Lung (tissue), 12 donors: ENCODE results near the gene FAT3. TPM values are rescaled to one million over a fixed set of nuclear protein-coding genes. Genes with fewer than 3 reads are reported as not detected.
A peak's percentile ranks its signal among the peaks of the same experiment; 100 is the strongest.

Experiments used
- ATAC-seq: fragments of 200-7000 bp; cut with Tn5 transposase; one replicate; pipeline ENCODE4 v1.9.1; 2020; ENCODE audit warnings: moderate number of reproducible peaks; ENCODE audit not compliant: insufficient read depth, low FRiP score
- DNase-seq, 3 donors: peaks; one replicate each; pipeline ENCODE4 v3.0.0-alpha.2; 2013 to 2017
- H3K27ac ChIP-seq, 2 donors: one replicate each; pipeline ENCODE4 v1.5.1; 2013; ENCODE audit warnings: mild to moderate bottlenecking in 2 of 2, moderate library complexity in 2 of 2, control low read depth in 1 of 2, inconsistent platforms in 1 of 2, low read depth in 1 of 2, low read length in 1 of 2
- H3K27me3 ChIP-seq, 3 donors: one replicate each; pipeline ENCODE4 v1.5.1; 2013; ENCODE audit warnings: low read length in 2 of 3; ENCODE audit not compliant: control insufficient read depth in 3 of 3, insufficient read depth in 3 of 3
- H3K36me3 ChIP-seq, 4 donors: one replicate each; pipeline ENCODE4 v1.5.1; 2013; ENCODE audit warnings: low read length in 4 of 4, mild to moderate bottlenecking in 1 of 4, moderate library complexity in 1 of 4; ENCODE audit not compliant: control insufficient read depth in 4 of 4, insufficient read depth in 4 of 4
- H3K4me1 ChIP-seq, 5 donors: one replicate each; pipeline ENCODE4 v1.5.1; 2013; ENCODE audit warnings: low read length in 5 of 5, mild to moderate bottlenecking in 2 of 5, moderate library complexity in 1 of 5; ENCODE audit not compliant: control insufficient read depth in 5 of 5, insufficient read depth in 5 of 5
- H3K4me3 ChIP-seq: one replicate; pipeline ENCODE4 v1.5.1; 2013; ENCODE audit warnings: mild to moderate bottlenecking, control low read depth, moderate library complexity
- H3K9ac ChIP-seq, 2 donors: one replicate each; pipeline ENCODE4 v1.5.1; 2013; ENCODE audit warnings: low read length in 2 of 2, control low read depth in 1 of 2; ENCODE audit not compliant: insufficient read depth in 1 of 2
- H3K9me3 ChIP-seq, 4 donors: one replicate each; pipeline ENCODE4 v1.5.1; 2013; ENCODE audit warnings: low read length in 3 of 4, mild to moderate bottlenecking in 1 of 4, moderate library complexity in 1 of 4; ENCODE audit not compliant: control insufficient read depth in 4 of 4, insufficient read depth in 3 of 4
- WGBS, 2 donors: extraction: QIAGEN DNeasy Blood & Tissue Kit; methylation state at CpG; one replicate each; pipeline ENCODE4 v1.1.7; 2013; 5-methylcytosine and 5-hydroxymethylcytosine counted together
- polyA plus RNA-seq, 2 donors: library from polyadenylated mRNA; stranded (reverse); fragments of 200-250 nt; gene quantifications; one replicate each; pipeline ENCODE4 v1.2.1, GENCODE V29; 2013
- total RNA-seq, 2 donors: library from RNA; depleted of rRNA in 1 of 2; stranded (reverse); fragments of >200 nt in 1 of 2; gene quantifications; one replicate each; pipeline ENCODE4 v1.2.1, GENCODE V29; 2014 to 2021
- TF ChIP-seq, protein P1 (sequence below): IDR thresholded peaks from 2 replicates; pipeline ENCODE4 v1.5.1; 2012; ENCODE audit warnings: mild to moderate bottlenecking; ENCODE audit errors: control extremely low read depth, extremely low read depth
- donor health status: control.
- donor health status: control.
- donor health status: Bipolar disorder and iron deficiency.
- donor health status: healthy.
- donor health status: DM: yes; HTN: yes; CAD: no.

The FAT3 gene
- total and polyA plus RNA-seq, 4 donors, result 0.22 to 108 (median 3.1) TPM

- Histone ChIP-seq H3K36me3 (no peaks in the 10 kb centered on the region), H3K9me3 (no peaks in the 10 kb centered on the region), H3K27me3 (no peaks in the 10 kb centered on the region), H3K4me1 (peaks cover 0 to 47% (median 0%) of the 10 kb centered on the region in 5 donors), H3K27ac (no peak overlapping the region), H3K9ac (no peak overlapping the region), H3K4me3 (no peak overlapping the region)
- ATAC-seq (no peak), DNase-seq (peak; percentile 30 to 35 (median 33))
- 70 to 73% methylated on average over 5 of the region's 5 CpGs for WGBS, 2 donors
- TF ChIP-seq, protein P1, sequence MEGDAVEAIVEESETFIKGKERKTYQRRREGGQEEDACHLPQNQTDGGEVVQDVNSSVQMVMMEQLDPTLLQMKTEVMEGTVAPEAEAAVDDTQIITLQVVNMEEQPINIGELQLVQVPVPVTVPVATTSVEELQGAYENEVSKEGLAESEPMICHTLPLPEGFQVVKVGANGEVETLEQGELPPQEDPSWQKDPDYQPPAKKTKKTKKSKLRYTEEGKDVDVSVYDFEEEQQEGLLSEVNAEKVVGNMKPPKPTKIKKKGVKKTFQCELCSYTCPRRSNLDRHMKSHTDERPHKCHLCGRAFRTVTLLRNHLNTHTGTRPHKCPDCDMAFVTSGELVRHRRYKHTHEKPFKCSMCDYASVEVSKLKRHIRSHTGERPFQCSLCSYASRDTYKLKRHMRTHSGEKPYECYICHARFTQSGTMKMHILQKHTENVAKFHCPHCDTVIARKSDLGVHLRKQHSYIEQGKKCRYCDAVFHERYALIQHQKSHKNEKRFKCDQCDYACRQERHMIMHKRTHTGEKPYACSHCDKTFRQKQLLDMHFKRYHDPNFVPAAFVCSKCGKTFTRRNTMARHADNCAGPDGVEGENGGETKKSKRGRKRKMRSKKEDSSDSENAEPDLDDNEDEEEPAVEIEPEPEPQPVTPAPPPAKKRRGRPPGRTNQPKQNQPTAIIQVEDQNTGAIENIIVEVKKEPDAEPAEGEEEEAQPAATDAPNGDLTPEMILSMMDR, result no peak
Observed at GRCh38 chr11:92211576-92212167, 12.9 kb upstream of the FAT3 start.

DNA sequence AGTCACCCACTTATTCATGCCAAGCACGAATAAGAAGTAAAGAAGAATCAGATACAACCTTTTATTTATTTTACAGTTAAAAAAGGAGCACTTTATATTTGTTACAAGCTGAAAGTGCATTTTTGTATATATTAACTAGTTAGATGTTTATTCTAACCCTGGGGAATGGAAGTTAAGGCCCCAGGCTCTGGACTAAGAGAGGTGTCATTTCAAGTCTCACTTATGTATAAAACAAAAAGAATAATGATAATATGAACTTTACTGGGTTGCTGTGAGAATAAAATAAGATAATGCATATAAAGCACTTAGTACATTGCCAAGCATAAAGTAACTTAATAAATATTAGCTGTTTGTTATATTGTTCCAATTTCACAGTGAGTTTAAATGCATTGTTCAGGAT is 12.1 kb upstream of the FAT3 start:
- H3K36me3 ChIP-seq, result no peaks in the 10 kb centered on the region
- no peak overlapping the region for H3K27ac ChIP-seq
- no peak overlapping the region for H3K9ac ChIP-seq
- no peak for DNase-seq
- TF ChIP-seq, protein P1, result no peak
- WGBS, 2 donors, result 48 to 73% methylated on average over 1 of the region's 1 CpG
- no peak for ATAC-seq
- H3K4me1 ChIP-seq, result peaks cover 0 to 38% (median 0%) of the 10 kb centered on the region in 5 donors
- no peak overlapping the region for H3K4me3 ChIP-seq
- no peaks in the 10 kb centered on the region for H3K27me3 ChIP-seq
- H3K9me3 ChIP-seq, result no peaks in the 10 kb centered on the region

- 52 to 57% methylated on average over 3 of the region's 3 CpGs for WGBS, 2 donors
- no peak for ATAC-seq
Observed at GRCh38 chr11:92216789-92217188, 7.8 kb upstream of the FAT3 start.

More at GRCh38 chr11:92216789-92217188, 7.8 kb upstream of the FAT3 start:
- no peaks in the 10 kb centered on the region for H3K9me3 ChIP-seq
- no peaks in the 10 kb centered on the region for H3K27me3 ChIP-seq
- DNase-seq, result no peak
- TF ChIP-seq, protein P1, result no peak
- no peak overlapping the region for H3K9ac ChIP-seq
- no peak overlapping the region for H3K4me3 ChIP-seq
- H3K36me3 ChIP-seq, result no peaks in the 10 kb centered on the region
- H3K4me1 ChIP-seq, result peaks cover 0 to 26% (median 0%) of the 10 kb centered on the region in 5 donors
- H3K27ac ChIP-seq, result no peak overlapping the region
